GM12878 (cell line): ENCODE data around the gene SCNN1G. TPM values are rescaled to one million over a fixed set of nuclear protein-coding genes. Genes with fewer than 3 reads are reported as not detected.

Experiments used
- BHLHE40 ChIP-seq, 2 experiments: fragments of 450-650 bp in 1 of 2; IDR thresholded peaks; 2 replicates each; pipeline ENCODE4 v1.6.1; 2011 to 2017; ENCODE audit warnings: low read depth in 2 of 2, borderline replicate concordance in 1 of 2, improper control_type of control experiment in 1 of 2, low read length in 1 of 2, mild to moderate bottlenecking in 1 of 2
- CBFB ChIP-seq: IDR thresholded peaks from 2 replicates; pipeline ENCODE4 v1.6.1; 2016; ENCODE audit warnings: antibody characterized with exemption, low read depth
- EGR1 ChIP-seq, 2 experiments: IDR thresholded peaks; 1 replicate in 1 of 2; 2 replicates in 1 of 2; pipeline ENCODE4 v1.6.1; 2011 to 2012; ENCODE audit warnings: low read depth in 2 of 2, low read length in 2 of 2, borderline replicate concordance in 1 of 2, mild to moderate bottlenecking in 1 of 2, moderate library complexity in 1 of 2
- HDGF ChIP-seq: fragments of 450-650 bp; IDR thresholded peaks from 2 replicates; pipeline ENCODE4 v1.6.1; 2016; ENCODE audit warnings: antibody characterized with exemption
- MTA3 ChIP-seq: IDR thresholded peaks from 2 replicates; pipeline ENCODE4 v1.6.1; 2012; ENCODE audit warnings: low read length, inconsistent platforms, borderline replicate concordance
- NFXL1 ChIP-seq: fragments of 450-650 bp; IDR thresholded peaks from 2 replicates; pipeline ENCODE4 v1.6.1; 2017; ENCODE audit warnings: antibody characterized with exemption, mild to moderate bottlenecking, borderline replicate concordance
- ZNF384 ChIP-seq: IDR thresholded peaks from 2 replicates; pipeline ENCODE4 v1.6.1; 2012; ENCODE audit warnings: low read depth, mild to moderate bottlenecking, low read length, improper control_type of control experiment, borderline replicate concordance
- polyA plus RNA-seq, 11 experiments: library from polyadenylated mRNA; depleted of rRNA in 4 of 11; unstranded in 6 of 11; stranded (reverse) in 5 of 11; fragments of >200 nt; fragmentation: Nextera tagmentation in 4 of 11; fragmentation: Illumina TruSeq in 1 of 11; extraction: Ambion mirVana in 4 of 11; extraction: Trizol in 1 of 11; gene quantifications; 1 replicate in 1 of 11; 2 replicates in 10 of 11; pipeline versions ENCODE4 v1.2.1 to v1.2.3, GENCODE V29; 2011 to 2016; ENCODE audit warnings: inconsistent platforms in 2 of 11, missing spikeins in 2 of 11, low read depth in 1 of 11
- total RNA-seq, 4 experiments: library from RNA; depleted of rRNA in 3 of 4; stranded (reverse); fragments of >200 nt in 3 of 4; fragmentation: Illumina TruSeq in 1 of 4; extraction: Trizol in 1 of 4; gene quantifications; 2 replicates each; pipeline versions ENCODE4 v1.2.1 to v1.2.3, GENCODE V29; 2013 to 2021
- TF ChIP-seq, protein P1 (sequence below): fragments of 450-650 bp; IDR thresholded peaks from 2 replicates; pipeline ENCODE4 v1.6.1; 2016; ENCODE audit warnings: mild to moderate bottlenecking
- TF ChIP-seq, protein P2 (sequence below): fragments of 450-650 bp; IDR thresholded peaks from 2 replicates; pipeline ENCODE4 v1.6.1; 2017; ENCODE audit warnings: mild to moderate bottlenecking, moderate library complexity

SCNN1G gene
- total and polyA plus RNA-seq, 10 of the 15 experiments (the other 5 are each of a cell fraction or from before 2014, with no cell fraction given): 0.04 to 0.86 (median 0.08) TPM; not detected in 5

DNA sequence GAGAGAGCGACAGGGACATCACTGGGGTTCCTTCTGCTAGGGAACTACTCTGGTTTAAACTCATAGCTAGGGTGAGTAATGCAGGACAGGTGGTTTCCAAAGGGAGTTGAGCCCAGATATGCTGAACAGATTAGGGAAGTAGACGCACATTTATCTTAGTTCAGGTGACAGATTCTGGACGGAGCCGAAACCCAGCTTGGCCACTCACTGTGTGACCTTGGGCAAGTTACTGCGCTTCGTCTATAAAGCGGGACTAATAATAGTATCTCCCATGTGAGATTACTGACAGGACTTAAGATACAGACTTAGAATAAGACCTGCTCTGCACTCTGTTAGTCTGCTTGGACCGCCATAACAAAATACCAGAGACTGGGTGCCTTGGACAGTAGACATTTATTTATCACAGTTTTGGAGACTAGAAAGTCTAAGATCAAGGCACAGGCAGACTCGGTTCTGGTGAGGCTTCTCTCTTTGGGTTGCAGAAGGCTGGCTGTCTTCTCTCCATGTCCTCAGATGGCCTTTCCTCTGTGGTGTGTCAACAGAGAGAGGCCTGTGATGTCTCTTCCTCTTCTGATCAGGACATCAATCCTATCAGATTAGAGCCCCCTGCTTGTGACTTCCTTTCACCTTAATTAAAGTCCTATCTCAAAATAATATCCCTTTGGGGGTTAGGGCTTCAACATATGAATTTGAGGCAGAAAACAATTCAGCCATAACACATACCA lies 12.1 kb downstream of the SCNN1G start (continued):
- TF ChIP-seq EGR1 (IDR thresholded peaks at IDR 0.05; ENCODE audit: borderline replicate concordance in 1 of 2, low read depth in 2 of 2, low read length in 2 of 2) (no peak), NFXL1 (no peak), CBFB (no peak), HDGF (no peak), BHLHE40 (IDR thresholded peaks at IDR 0.05; ENCODE audit: borderline replicate concordance in 1 of 2, low read depth in 2 of 2, low read length in 1 of 2) (no peak), ZNF384 (no peak), MTA3 (no peak)
- TF ChIP-seq, protein P1, sequence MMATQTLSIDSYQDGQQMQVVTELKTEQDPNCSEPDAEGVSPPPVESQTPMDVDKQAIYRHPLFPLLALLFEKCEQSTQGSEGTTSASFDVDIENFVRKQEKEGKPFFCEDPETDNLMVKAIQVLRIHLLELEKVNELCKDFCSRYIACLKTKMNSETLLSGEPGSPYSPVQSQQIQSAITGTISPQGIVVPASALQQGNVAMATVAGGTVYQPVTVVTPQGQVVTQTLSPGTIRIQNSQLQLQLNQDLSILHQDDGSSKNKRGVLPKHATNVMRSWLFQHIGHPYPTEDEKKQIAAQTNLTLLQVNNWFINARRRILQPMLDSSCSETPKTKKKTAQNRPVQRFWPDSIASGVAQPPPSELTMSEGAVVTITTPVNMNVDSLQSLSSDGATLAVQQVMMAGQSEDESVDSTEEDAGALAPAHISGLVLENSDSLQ: no peak
- TF ChIP-seq, protein P2, sequence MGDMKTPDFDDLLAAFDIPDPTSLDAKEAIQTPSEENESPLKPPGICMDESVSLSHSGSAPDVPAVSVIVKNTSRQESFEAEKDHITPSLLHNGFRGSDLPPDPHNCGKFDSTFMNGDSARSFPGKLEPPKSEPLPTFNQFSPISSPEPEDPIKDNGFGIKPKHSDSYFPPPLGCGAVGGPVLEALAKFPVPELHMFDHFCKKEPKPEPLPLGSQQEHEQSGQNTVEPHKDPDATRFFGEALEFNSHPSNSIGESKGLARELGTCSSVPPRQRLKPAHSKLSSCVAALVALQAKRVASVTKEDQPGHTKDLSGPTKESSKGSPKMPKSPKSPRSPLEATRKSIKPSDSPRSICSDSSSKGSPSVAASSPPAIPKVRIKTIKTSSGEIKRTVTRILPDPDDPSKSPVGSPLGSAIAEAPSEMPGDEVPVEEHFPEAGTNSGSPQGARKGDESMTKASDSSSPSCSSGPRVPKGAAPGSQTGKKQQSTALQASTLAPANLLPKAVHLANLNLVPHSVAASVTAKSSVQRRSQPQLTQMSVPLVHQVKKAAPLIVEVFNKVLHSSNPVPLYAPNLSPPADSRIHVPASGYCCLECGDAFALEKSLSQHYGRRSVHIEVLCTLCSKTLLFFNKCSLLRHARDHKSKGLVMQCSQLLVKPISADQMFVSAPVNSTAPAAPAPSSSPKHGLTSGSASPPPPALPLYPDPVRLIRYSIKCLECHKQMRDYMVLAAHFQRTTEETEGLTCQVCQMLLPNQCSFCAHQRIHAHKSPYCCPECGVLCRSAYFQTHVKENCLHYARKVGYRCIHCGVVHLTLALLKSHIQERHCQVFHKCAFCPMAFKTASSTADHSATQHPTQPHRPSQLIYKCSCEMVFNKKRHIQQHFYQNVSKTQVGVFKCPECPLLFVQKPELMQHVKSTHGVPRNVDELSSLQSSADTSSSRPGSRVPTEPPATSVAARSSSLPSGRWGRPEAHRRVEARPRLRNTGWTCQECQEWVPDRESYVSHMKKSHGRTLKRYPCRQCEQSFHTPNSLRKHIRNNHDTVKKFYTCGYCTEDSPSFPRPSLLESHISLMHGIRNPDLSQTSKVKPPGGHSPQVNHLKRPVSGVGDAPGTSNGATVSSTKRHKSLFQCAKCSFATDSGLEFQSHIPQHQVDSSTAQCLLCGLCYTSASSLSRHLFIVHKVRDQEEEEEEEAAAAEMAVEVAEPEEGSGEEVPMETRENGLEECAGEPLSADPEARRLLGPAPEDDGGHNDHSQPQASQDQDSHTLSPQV: no peak
